HepG2 (cell line): Measurements from ENCODE around the gene TRIM54. TPM values are rescaled to one million over a fixed set of nuclear protein-coding genes. Genes with fewer than 3 reads are reported as not detected.

Experiments
- CBX2 ChIP-seq, 2 experiments: fragments of 200-600 bp in 1 of 2; sonication (generic); formaldehyde crosslinking in 1 of 2; IDR thresholded peaks; 2 replicates each; pipeline versions ENCODE4 v1.7.0 to v1.8.1; 2018 to 2022; ENCODE audit warnings: low read depth in 2 of 2, low read length in 1 of 2, mild to moderate bottlenecking in 1 of 2, missing genetic modification reagents in 1 of 2
- EHMT2 ChIP-seq: fragments of 200-600 bp; sonication (generic); IDR thresholded peaks from 2 replicates; pipeline ENCODE4 v1.7.0; 2017; ENCODE audit warnings: antibody characterized with exemption, low read depth, low read length, borderline replicate concordance
- ELF4 ChIP-seq: sonication (generic); formaldehyde crosslinking; IDR thresholded peaks from 2 replicates; pipeline ENCODE4 v1.5.0; 2020; ENCODE audit warnings: missing genetic modification reagents, mild to moderate bottlenecking, moderate library complexity, borderline replicate concordance
- HMG20A ChIP-seq: IDR thresholded peaks from 2 replicates; pipeline ENCODE4 v1.6.1; 2016; ENCODE audit warnings: borderline replicate concordance
- NPAS2 ChIP-seq: sonication (generic); formaldehyde crosslinking; IDR thresholded peaks from 2 replicates; pipeline ENCODE4 v1.8.0; 2022; ENCODE audit warnings: mild to moderate bottlenecking, missing genetic modification reagents, borderline replicate concordance
- NR1H2 ChIP-seq: sonication (generic); formaldehyde crosslinking; IDR thresholded peaks from 2 replicates; pipeline ENCODE4 v1.8.1; 2022; ENCODE audit warnings: low read depth, missing genetic modification reagents, borderline replicate concordance
- ZNF281 ChIP-seq: sonication (generic); formaldehyde crosslinking; IDR thresholded peaks from 2 replicates; pipeline ENCODE4 v1.4.0; 2020; ENCODE audit warnings: missing genetic modification reagents, borderline replicate concordance
- ZNF382 ChIP-seq: sonication (generic); formaldehyde crosslinking; IDR thresholded peaks from 2 replicates; pipeline ENCODE4 v1.5.0; 2020; ENCODE audit warnings: missing genetic modification reagents, mild to moderate bottlenecking, borderline replicate concordance
- ZNF766 ChIP-seq: sonication (generic); formaldehyde crosslinking; IDR thresholded peaks from 2 replicates; pipeline ENCODE4 v1.5.0; 2020; ENCODE audit warnings: missing genetic modification reagents, borderline replicate concordance
- polyA plus RNA-seq, 8 experiments: library from polyadenylated mRNA; depleted of rRNA in 3 of 8; stranded (reverse) in 7 of 8; unstranded in 1 of 8; fragments of >200 nt; fragmentation: Illumina TruSeq in 4 of 8; extraction: Trizol in 4 of 8; gene quantifications; 2 replicates each; pipeline versions ENCODE4 v1.2.1 to v1.2.3, GENCODE V29; 2011 to 2016; ENCODE audit warnings: low read depth in 4 of 8, missing spikeins in 1 of 8, mixed read lengths in 1 of 8; ENCODE audit not compliant: insufficient read depth in 1 of 8
- total RNA-seq, 5 experiments: library from RNA; depleted of rRNA; stranded (reverse); fragments of >200 nt; fragmentation: Illumina TruSeq; extraction: Trizol; gene quantifications; 2 replicates each; pipeline ENCODE4 v1.2.3, GENCODE V29; 2016; ENCODE audit warnings: low read depth in 1 of 5
- TF ChIP-seq, protein P1 (sequence below): IDR thresholded peaks from 2 replicates; pipeline ENCODE4 v1.6.1; 2018; ENCODE audit warnings: missing genetic modification reagents, mild to moderate bottlenecking, missing compliant biosample characterization
- TF ChIP-seq, protein P2 (sequence below): sonication (generic); formaldehyde crosslinking; IDR thresholded peaks from 2 replicates; pipeline ENCODE4 v1.4.0; 2020; ENCODE audit warnings: missing genetic modification reagents
- TF ChIP-seq, protein P3 (sequence below): sonication (generic); formaldehyde crosslinking; IDR thresholded peaks from 2 replicates; pipeline ENCODE4 v1.4.0; 2020; ENCODE audit warnings: mild to moderate bottlenecking, missing genetic modification reagents
- TF ChIP-seq, protein P4 (sequence below): sonication (generic); formaldehyde crosslinking; conservative IDR thresholded peaks from 2 replicates; pipeline ENCODE4 v1.5.0; 2020; ENCODE audit warnings: missing genetic modification reagents

The TRIM54 gene
- total and polyA plus RNA-seq, 2 of the 13 experiments (the other 11 are each of a cell fraction or from before 2014, with no cell fraction given), result 0.07 to 0.13 TPM

- TF ChIP-seq CBX2 (IDR thresholded peaks at IDR 0.05; ENCODE audit: low read depth, low read length), result no peak
- 0 out of 2 replicates have a peak, but pooled peaks have one; percentile 35 for TF ChIP-seq CBX2 (CRISPR knock-in tag; IDR thresholded peaks at IDR 0.05; ENCODE audit: low read depth)
- no peak for TF ChIP-seq ELF4 (CRISPR knock-in tag)
- TF ChIP-seq HMG20A (CRISPR knock-in tag), result no peak
- TF ChIP-seq NPAS2 (CRISPR knock-in tag), result no peak
- no peak for TF ChIP-seq NR1H2 (CRISPR knock-in tag)
- no peak for TF ChIP-seq EHMT2
- no peak for TF ChIP-seq ZNF382 (CRISPR knock-in tag)
- no peak for TF ChIP-seq ZNF281 (CRISPR knock-in tag)
- TF ChIP-seq, protein P1, sequence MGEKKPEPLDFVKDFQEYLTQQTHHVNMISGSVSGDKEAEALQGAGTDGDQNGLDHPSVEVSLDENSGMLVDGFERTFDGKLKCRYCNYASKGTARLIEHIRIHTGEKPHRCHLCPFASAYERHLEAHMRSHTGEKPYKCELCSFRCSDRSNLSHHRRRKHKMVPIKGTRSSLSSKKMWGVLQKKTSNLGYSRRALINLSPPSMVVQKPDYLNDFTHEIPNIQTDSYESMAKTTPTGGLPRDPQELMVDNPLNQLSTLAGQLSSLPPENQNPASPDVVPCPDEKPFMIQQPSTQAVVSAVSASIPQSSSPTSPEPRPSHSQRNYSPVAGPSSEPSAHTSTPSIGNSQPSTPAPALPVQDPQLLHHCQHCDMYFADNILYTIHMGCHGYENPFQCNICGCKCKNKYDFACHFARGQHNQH (CRISPR knock-in tag), result peak; percentile 70
- TF ChIP-seq, protein P2, sequence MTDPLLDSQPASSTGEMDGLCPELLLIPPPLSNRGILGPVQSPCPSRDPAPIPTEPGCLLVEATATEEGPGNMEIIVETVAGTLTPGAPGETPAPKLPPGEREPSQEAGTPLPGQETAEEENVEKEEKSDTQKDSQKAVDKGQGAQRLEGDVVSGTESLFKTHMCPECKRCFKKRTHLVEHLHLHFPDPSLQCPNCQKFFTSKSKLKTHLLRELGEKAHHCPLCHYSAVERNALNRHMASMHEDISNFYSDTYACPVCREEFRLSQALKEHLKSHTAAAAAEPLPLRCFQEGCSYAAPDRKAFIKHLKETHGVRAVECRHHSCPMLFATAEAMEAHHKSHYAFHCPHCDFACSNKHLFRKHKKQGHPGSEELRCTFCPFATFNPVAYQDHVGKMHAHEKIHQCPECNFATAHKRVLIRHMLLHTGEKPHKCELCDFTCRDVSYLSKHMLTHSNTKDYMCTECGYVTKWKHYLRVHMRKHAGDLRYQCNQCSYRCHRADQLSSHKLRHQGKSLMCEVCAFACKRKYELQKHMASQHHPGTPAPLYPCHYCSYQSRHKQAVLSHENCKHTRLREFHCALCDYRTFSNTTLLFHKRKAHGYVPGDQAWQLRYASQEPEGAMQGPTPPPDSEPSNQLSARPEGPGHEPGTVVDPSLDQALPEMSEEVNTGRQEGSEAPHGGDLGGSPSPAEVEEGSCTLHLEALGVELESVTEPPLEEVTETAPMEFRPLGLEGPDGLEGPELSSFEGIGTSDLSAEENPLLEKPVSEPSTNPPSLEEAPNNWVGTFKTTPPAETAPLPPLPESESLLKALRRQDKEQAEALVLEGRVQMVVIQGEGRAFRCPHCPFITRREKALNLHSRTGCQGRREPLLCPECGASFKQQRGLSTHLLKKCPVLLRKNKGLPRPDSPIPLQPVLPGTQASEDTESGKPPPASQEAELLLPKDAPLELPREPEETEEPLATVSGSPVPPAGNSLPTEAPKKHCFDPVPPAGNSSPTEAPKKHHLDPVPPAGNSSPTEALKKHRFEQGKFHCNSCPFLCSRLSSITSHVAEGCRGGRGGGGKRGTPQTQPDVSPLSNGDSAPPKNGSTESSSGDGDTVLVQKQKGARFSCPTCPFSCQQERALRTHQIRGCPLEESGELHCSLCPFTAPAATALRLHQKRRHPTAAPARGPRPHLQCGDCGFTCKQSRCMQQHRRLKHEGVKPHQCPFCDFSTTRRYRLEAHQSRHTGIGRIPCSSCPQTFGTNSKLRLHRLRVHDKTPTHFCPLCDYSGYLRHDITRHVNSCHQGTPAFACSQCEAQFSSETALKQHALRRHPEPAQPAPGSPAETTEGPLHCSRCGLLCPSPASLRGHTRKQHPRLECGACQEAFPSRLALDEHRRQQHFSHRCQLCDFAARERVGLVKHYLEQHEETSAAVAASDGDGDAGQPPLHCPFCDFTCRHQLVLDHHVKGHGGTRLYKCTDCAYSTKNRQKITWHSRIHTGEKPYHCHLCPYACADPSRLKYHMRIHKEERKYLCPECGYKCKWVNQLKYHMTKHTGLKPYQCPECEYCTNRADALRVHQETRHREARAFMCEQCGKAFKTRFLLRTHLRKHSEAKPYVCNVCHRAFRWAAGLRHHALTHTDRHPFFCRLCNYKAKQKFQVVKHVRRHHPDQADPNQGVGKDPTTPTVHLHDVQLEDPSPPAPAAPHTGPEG (CRISPR knock-in tag), result peak; percentile 70; the same call in 1 of the 2 replicates
- TF ChIP-seq, protein P3, sequence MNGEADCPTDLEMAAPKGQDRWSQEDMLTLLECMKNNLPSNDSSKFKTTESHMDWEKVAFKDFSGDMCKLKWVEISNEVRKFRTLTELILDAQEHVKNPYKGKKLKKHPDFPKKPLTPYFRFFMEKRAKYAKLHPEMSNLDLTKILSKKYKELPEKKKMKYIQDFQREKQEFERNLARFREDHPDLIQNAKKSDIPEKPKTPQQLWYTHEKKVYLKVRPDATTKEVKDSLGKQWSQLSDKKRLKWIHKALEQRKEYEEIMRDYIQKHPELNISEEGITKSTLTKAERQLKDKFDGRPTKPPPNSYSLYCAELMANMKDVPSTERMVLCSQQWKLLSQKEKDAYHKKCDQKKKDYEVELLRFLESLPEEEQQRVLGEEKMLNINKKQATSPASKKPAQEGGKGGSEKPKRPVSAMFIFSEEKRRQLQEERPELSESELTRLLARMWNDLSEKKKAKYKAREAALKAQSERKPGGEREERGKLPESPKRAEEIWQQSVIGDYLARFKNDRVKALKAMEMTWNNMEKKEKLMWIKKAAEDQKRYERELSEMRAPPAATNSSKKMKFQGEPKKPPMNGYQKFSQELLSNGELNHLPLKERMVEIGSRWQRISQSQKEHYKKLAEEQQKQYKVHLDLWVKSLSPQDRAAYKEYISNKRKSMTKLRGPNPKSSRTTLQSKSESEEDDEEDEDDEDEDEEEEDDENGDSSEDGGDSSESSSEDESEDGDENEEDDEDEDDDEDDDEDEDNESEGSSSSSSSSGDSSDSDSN (CRISPR knock-in tag), result peak; percentile 87
- TF ChIP-seq, protein P4, sequence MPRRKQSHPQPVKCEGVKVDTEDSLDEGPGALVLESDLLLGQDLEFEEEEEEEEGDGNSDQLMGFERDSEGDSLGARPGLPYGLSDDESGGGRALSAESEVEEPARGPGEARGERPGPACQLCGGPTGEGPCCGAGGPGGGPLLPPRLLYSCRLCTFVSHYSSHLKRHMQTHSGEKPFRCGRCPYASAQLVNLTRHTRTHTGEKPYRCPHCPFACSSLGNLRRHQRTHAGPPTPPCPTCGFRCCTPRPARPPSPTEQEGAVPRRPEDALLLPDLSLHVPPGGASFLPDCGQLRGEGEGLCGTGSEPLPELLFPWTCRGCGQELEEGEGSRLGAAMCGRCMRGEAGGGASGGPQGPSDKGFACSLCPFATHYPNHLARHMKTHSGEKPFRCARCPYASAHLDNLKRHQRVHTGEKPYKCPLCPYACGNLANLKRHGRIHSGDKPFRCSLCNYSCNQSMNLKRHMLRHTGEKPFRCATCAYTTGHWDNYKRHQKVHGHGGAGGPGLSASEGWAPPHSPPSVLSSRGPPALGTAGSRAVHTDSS, result no peak
- no peak for TF ChIP-seq ZNF766 (CRISPR knock-in tag)
Observed at GRCh38 chr2:27249891-27250651, 32.2 kb upstream of the TRIM54 start (continued).
